GM21737 (cell line): ENCODE measurements around the gene LGALS9.
"Not testable (repeated sequence)": the region's sequence is repeated elsewhere in the genome, so short reads cannot be mapped to it uniquely, and the experiment has no call there.

Source experiments
- ATAC-seq: cut with Tn5 transposase; IDR thresholded peaks from one replicate; pipeline ENCODE4 v1.9.1; 2021; ENCODE audit warnings: mild to moderate bottlenecking, moderate library complexity; ENCODE audit not compliant: unreplicated experiment

The LGALS9 gene

GRCh38 chr17:27627514-27627913, 3.5 kb upstream of the LGALS9 start:
- ATAC-seq = no peak

- ATAC-seq = no peak
These were observed 2.6 kb upstream of the LGALS9 start for GRCh38 chr17:27628376-27628775.

- not testable (repeated sequence) for ATAC-seq
These were observed 1.7 kb upstream of the LGALS9 start for GRCh38 chr17:27629260-27629659.

- no peak for ATAC-seq
These were observed 398 bp downstream of the LGALS9 start for GRCh38 chr17:27631411-27631760.

GRCh38 chr17:27631897-27632725, 1.1 kb downstream of the LGALS9 start:
- no peak for ATAC-seq

GRCh38 chr17:27632766-27633165, 1.8 kb downstream of the LGALS9 start:
- not testable (repeated sequence) for ATAC-seq

- ATAC-seq = no peak
These were observed 2.5 kb downstream of the LGALS9 start for GRCh38 chr17:27633312-27634025.

- ATAC-seq = no peak
These were observed 3.0 kb downstream of the LGALS9 start for GRCh38 chr17:27634026-27634335.

- ATAC-seq = no peak
These were observed 3.8 kb downstream of the LGALS9 start for GRCh38 chr17:27634776-27635175.

GRCh38 chr17:27635275-27635823, 4.4 kb downstream of the LGALS9 start:
- no peak for ATAC-seq

GRCh38 chr17:27636005-27636520, 5.1 kb downstream of the LGALS9 start:
- ATAC-seq = not testable (repeated sequence)

- ATAC-seq = not testable (repeated sequence)
These were observed 6.8 kb downstream of the LGALS9 start for GRCh38 chr17:27637818-27638217.

GRCh38 chr17:27638415-27638914, 7.5 kb downstream of the LGALS9 start:
- not testable (repeated sequence) for ATAC-seq

GRCh38 chr17:27640790-27641189, 9.8 kb downstream of the LGALS9 start:
- no peak for ATAC-seq

- no peak for ATAC-seq
These were observed 13.6 kb downstream of the LGALS9 start for GRCh38 chr17:27644586-27644985.

GRCh38 chr17:27645621-27646020, 14.6 kb downstream of the LGALS9 start:
- ATAC-seq = not testable (repeated sequence)

GRCh38 chr17:27646232-27646631, 15.2 kb downstream of the LGALS9 start:
- no peak for ATAC-seq

GRCh38 chr17:27647765-27648164, 16.8 kb downstream of the LGALS9 start:
- no peak for ATAC-seq

- not testable (repeated sequence) for ATAC-seq
These were observed 18.2 kb downstream of the LGALS9 start for GRCh38 chr17:27649111-27649571.

GRCh38 chr17:27649929-27650328, 18.9 kb downstream of the LGALS9 start:
- no peak for ATAC-seq

- ATAC-seq = no peak
These were observed 19.8 kb downstream of the LGALS9 start for GRCh38 chr17:27650836-27651235.
